ENCODE measurements around the gene LRRN2.

Gene LRRN2

DNA sequence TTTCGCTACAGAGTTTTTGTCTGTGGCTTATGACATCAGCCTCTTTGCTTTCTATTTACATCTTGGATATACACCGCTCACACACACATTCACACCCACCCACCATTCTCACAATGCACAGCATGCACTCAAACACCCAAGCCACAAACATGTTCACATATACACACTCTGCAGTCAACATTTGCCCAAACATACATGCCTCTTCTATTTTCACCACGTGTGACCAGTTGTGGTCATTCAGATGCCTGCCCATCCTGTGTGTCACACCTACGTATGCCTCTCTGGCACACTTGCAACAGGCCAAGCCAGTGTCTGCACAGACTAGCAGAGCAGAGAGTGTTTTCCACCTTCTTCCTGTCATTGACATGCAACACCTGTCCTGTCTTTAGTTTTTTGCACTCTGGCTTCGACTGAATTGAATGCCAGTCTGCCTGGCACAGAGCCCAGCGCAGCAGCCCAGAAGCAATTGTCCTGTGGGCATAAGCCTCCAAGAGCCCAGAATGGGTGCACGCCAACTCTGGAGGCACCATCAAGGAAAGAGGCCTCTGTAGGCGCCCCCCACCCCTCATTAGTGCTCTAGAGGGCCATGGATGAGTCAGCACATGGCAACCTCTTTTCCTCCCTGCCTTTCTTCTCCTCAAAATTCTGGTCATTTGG, 37.7 kb upstream of the LRRN2 start:
- in situ Hi-C loops (cut with MboI; ENCODE audit: low pct_unique_long_range_greater_than_20kb, low sequenced_read_pairs, unreplicated experiment), result no loop called here
- TF ChIP-seq, protein P1, sequence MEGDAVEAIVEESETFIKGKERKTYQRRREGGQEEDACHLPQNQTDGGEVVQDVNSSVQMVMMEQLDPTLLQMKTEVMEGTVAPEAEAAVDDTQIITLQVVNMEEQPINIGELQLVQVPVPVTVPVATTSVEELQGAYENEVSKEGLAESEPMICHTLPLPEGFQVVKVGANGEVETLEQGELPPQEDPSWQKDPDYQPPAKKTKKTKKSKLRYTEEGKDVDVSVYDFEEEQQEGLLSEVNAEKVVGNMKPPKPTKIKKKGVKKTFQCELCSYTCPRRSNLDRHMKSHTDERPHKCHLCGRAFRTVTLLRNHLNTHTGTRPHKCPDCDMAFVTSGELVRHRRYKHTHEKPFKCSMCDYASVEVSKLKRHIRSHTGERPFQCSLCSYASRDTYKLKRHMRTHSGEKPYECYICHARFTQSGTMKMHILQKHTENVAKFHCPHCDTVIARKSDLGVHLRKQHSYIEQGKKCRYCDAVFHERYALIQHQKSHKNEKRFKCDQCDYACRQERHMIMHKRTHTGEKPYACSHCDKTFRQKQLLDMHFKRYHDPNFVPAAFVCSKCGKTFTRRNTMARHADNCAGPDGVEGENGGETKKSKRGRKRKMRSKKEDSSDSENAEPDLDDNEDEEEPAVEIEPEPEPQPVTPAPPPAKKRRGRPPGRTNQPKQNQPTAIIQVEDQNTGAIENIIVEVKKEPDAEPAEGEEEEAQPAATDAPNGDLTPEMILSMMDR (IDR thresholded peaks at IDR 0.05; ENCODE audit: extremely low read depth, insufficient read depth, missing control alignments), result no peak
- no peak for DNase-seq (ENCODE audit: low spot score)

DNA sequence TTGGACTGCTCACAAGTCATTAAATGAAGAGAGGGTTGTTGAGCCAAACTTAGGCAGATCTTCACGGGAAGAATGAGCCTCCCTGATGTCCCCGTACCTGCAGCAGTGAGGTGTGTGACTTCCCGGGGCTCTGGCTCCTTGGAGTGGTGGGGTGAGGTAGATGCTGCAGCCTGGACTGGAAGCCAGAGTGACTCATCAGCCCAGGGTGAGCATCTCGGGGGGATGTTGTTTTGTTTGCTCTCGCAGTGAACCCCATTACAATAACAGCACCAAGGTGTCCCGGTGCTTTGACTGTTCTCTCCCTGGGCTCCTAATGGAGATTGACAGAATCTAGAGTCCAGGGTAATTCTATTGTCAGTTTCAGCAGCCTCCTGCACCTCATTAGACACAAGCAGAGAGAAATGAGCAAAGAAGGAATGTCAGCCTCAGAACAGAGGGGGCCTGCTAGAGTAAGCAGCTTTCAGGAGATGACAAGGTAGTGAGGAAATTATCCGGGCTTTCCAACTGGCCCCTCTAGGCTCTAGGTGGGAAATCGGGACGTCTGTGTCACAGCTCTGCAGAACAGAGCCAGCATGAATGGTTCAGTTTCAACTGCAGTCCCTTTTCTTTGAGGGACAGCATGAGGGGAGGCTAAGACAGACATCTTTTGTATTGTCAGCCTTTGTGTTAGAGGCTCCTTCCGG, 36.0 kb upstream of the LRRN2 start:
- in situ Hi-C loops (cut with MboI; ENCODE audit: low pct_unique_long_range_greater_than_20kb, low sequenced_read_pairs, unreplicated experiment), result no loop called here
- TF ChIP-seq, protein P1 (IDR thresholded peaks at IDR 0.05; ENCODE audit: extremely low read depth, insufficient read depth, missing control alignments), result no peak

DNA sequence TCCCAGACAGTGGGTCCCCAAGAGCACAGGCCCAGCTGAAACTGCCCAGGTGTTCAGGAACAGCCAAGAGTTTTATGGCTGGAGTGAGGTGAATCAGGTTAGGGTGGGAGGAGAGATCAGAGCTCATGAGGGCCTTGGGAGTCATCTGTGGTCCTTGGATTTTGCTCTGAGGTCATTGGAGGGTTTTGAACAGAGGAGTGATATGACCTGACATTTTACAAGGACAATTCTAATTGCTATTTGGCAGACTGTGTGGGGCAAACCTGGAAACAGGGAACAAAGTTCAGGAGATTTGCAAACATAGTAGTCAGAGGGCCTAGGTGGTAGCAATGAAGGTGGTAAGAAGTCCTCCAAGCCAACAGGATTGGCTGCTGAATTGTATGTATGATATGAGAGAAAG, 31.1 kb upstream of the LRRN2 start:
- TF ChIP-seq, protein P1 (IDR thresholded peaks at IDR 0.05; ENCODE audit: extremely low read depth, insufficient read depth, missing control alignments), result no peak
- in situ Hi-C loops (cut with MboI; ENCODE audit: low pct_unique_long_range_greater_than_20kb, low sequenced_read_pairs, unreplicated experiment), result no loop called here
- DNase-seq (ENCODE audit: low spot score), result no peak

More for the DNA sequence above, 36.0 kb upstream of the LRRN2 start:
- DNase-seq (ENCODE audit: low spot score), result no peak

DNA sequence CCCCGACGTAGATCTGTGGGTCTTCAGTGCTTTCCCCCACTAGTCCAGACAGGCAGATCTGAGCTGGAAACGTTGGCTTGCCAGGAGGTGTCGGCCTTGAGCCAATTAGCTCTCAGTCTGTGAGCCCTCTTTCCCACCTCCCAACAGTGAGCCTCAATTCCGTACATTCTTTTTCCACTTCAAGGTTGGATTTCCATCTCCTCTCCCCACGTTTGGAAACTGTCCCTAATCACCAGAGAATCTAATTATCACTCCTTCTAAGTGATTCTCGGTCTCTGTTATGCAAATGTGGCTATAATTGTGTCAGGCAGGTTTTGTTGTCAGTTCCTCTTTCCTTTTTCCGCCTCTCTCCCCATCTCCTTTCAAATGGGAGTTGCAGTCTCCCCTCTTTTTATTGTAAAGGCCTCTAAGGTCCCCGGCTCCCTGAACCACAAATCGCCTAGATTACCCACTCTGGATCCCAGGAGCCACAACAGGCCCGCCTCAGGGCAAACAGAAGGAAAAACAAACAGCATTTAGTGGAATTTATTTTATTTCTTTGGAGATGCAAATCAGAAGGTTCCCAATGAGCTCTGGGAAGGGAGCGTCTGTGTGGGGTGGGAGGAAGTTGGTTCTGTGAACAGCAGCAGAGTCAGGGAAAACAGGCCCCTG, 29.4 kb upstream of the LRRN2 start:
- TF ChIP-seq, protein P1 (IDR thresholded peaks at IDR 0.05; ENCODE audit: extremely low read depth, insufficient read depth, missing control alignments), result peak; percentile 16
- DNase-seq (ENCODE audit: low spot score), result peak; percentile 42
- in situ Hi-C loops (cut with MboI; ENCODE audit: low pct_unique_long_range_greater_than_20kb, low sequenced_read_pairs, unreplicated experiment), result no loop called here

DNA sequence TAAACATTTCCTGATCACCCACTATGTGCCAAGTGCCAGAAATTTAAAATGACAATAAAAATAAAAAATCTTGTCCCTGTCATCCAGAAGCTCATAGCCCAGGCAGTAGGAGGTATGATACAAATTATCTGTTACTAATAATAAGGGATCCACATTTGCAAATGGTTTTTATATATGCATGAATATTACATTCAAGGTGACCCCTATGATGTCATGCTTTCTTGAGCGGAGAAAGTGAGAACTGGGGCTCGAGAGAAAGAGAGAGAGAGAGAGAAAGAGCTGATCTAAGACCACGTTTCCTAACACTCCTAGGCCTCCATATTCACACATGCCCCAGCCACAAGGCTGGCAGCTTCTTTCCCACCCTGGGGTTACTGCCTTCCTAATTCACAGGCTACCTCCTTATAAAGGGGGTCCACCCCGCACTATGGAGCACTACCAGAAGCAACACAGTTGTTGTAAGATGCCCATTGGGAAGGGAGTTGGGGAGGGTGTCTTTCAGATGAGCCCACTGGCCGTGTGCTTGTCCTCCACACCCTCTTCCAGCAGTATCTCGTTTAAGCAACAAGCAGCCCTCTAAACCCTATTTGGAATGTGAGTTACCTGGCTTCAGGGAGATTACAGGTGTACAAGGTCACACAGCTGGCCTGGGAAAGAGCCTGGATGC, 28.8 kb upstream of the LRRN2 start:
- TF ChIP-seq, protein P1 (IDR thresholded peaks at IDR 0.05; ENCODE audit: extremely low read depth, insufficient read depth, missing control alignments), result no peak
- in situ Hi-C loops (cut with MboI; ENCODE audit: low pct_unique_long_range_greater_than_20kb, low sequenced_read_pairs, unreplicated experiment), result no loop called here
- no peak for DNase-seq (ENCODE audit: low spot score)

DNA sequence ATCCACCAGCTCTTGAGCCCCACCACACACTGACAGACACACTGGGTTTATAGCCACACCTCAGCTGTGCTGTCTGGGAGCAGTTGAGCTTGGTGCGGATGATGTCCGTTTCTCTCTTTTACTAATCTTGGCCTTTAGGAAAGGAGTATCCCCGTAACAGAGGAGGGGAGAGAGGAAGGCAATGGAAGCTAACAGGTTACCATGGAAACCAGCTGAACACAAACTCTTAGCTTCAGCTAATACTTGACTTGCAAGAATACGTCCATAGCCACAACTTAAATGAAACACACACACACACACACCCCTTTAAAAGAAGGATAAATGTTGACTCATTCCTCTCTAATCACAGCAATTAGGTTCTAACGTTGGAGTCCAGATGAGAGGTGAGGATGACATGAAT, 28.0 kb upstream of the LRRN2 start:
- DNase-seq (ENCODE audit: low spot score), result no peak
- TF ChIP-seq, protein P1 (IDR thresholded peaks at IDR 0.05; ENCODE audit: extremely low read depth, insufficient read depth, missing control alignments), result no peak
- in situ Hi-C loops (cut with MboI; ENCODE audit: low pct_unique_long_range_greater_than_20kb, low sequenced_read_pairs, unreplicated experiment), result no loop called here
